ENCODE results near the gene RPS19BP1.
A peak's percentile ranks its signal among the peaks of the same experiment; 100 is the strongest.
"Not testable (repeated sequence)": the region's sequence is repeated elsewhere in the genome, so short reads cannot be mapped to it uniquely, and the experiment has no call there.

Gene RPS19BP1

GRCh38 chr22:39517470-39517869, 15.1 kb downstream of the RPS19BP1 start:
- Histone ChIP-seq H4K20me1 (peaks cover 27 to 76% (median 52%) of the 10 kb centered on the region in 11 experiments), H3K4me2 (peak overlapping the region in 9 of 11 experiments; percentile 84 to 99 (median 93); a peak in 15 of 22 replicates), H3K27me3 (no peaks in the 10 kb centered on the region), H3K4me1 (peaks cover 27 to 56% (median 38%) of the 10 kb centered on the region in 10 experiments), H3K27ac (peak overlapping the region in 2 of 11 experiments; percentile 23 to 100; a peak in 2 of 22 replicates), H3K9me3 (replicated peaks in 1 of 11) (0 out of 22 replicates have a peak, but pooled peaks cover 0 to 6% (median 0%) of the 10 kb centered on the region in 11 experiments), H3K9ac (peak overlapping the region in 5 of 11 experiments; percentile 11 to 100 (median 99); a peak in 5 of 22 replicates), H3K4me3 (no peak overlapping the region), H3K36me3 (peaks cover 62 to 76% (median 71%) of the 10 kb centered on the region in 11 experiments)
- no peak for TF ChIP-seq Cebpa-rat (IDR thresholded peaks at IDR 0.05)

DNA sequence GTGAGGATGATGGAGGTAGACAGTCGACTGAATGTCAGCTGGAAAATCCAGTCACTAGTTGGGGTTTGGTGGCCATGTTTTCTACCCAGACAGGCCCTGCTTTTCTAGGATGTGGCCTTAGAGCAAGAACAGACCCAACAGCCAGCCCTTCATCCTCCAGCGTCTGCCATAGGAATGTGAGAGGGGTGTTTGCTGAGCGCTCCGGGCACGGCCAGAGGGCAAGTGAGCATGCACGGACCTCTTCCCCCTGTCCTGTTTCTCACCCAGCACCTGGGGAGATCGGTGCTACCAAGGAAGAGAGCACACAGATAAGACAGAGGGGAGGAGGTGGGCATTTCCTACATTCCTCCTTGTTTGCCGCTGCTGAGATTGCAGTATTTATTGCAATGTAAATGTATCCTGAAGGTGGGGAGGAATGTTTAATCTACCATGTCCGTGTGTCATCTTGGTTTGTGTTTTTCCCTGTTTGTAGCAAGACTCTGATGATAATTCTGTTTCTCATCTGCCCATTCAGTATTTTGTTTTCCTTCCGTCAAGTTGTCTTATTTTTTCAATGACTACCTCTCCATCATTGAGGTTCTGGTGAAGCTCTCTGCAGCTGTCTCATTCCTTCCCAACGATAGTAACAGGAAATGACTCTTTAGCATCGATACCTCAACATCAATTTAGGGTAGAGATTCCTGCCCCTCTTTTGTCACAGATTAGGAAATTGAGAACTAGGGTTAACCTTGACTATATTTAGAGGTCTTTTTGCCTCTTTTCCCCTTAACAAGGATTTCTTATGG, 17.1 kb downstream of the RPS19BP1 start:
- H3K27me3 ChIP-seq, result no peaks in the 10 kb centered on the region
- no peak for TF ChIP-seq Cebpa-rat (IDR thresholded peaks at IDR 0.05)
- H3K9me3 ChIP-seq (replicated peaks in 1 of 11), result no peaks in the 10 kb centered on the region
- peak overlapping the region in 5 of 11 experiments; percentile 0 to 61 (median 43); a peak in 8 of 22 replicates for H3K4me2 ChIP-seq
- peak overlapping the region in 9 of 11 experiments; percentile 8 to 41 (median 16); a peak in 11 of 22 replicates for H3K9ac ChIP-seq
- no peak overlapping the region for H3K4me3 ChIP-seq
- peaks cover 64 to 78% (median 73%) of the 10 kb centered on the region in 11 experiments for H3K36me3 ChIP-seq
- H4K20me1 ChIP-seq, result peaks cover 10 to 76% (median 52%) of the 10 kb centered on the region in 11 experiments; a peak in 21 of 22 replicates
- peaks cover 19 to 56% (median 35%) of the 10 kb centered on the region in 10 experiments for H3K4me1 ChIP-seq
- no peak overlapping the region for H3K27ac ChIP-seq

GRCh38 chr22:39514373-39514973, 18.1 kb downstream of the RPS19BP1 start:
- H3K4me1 ChIP-seq, result peaks cover 19 to 56% (median 35%) of the 10 kb centered on the region in 10 experiments
- H3K27ac ChIP-seq, result no peak overlapping the region
- peak in 2 of 11 experiments; percentile 17 to 18; a peak in 1 of 22 replicates for TF ChIP-seq Cebpa-rat (IDR thresholded peaks at IDR 0.05)
- no peak overlapping the region for H3K4me3 ChIP-seq
- H3K9ac ChIP-seq, result peak overlapping the region in 6 of 11 experiments; percentile 6 to 41 (median 12); a peak in 4 of 22 replicates
- no peaks in the 10 kb centered on the region for H3K27me3 ChIP-seq
- H3K4me2 ChIP-seq, result peak overlapping the region in 5 of 11 experiments; percentile 16 to 61 (median 43); a peak in 7 of 22 replicates
- peaks cover 74 to 88% (median 83%) of the 10 kb centered on the region in 11 experiments for H3K36me3 ChIP-seq
- peaks cover 15 to 86% (median 61%) of the 10 kb centered on the region in 11 experiments; a peak in 21 of 22 replicates for H4K20me1 ChIP-seq
- H3K9me3 ChIP-seq (replicated peaks in 1 of 11), result no peaks in the 10 kb centered on the region

GRCh38 chr22:39513791-39514190, 18.8 kb downstream of the RPS19BP1 start:
- peak overlapping the region in 1 of 11 experiments; percentile 28; a peak in 1 of 22 replicates for H3K4me2 ChIP-seq
- H3K27me3 ChIP-seq, result no peaks in the 10 kb centered on the region
- H3K4me1 ChIP-seq, result peaks cover 15 to 52% (median 31%) of the 10 kb centered on the region in 10 experiments
- H3K27ac ChIP-seq, result no peak overlapping the region
- no peak for TF ChIP-seq Cebpa-rat (IDR thresholded peaks at IDR 0.05)
- H3K9me3 ChIP-seq (replicated peaks in 1 of 11), result no peaks in the 10 kb centered on the region
- peaks cover 22 to 90% (median 68%) of the 10 kb centered on the region in 11 experiments; a peak in 21 of 22 replicates for H4K20me1 ChIP-seq
- H3K9ac ChIP-seq, result no peak overlapping the region
- H3K36me3 ChIP-seq, result peaks cover 81 to 95% (median 90%) of the 10 kb centered on the region in 11 experiments
- no peak overlapping the region for H3K4me3 ChIP-seq

- H3K4me1 ChIP-seq, result peaks cover 0 to 35% (median 15%) of the 10 kb centered on the region in 10 experiments; a peak in 16 of 20 replicates
- peaks cover 34 to 94% (median 81%) of the 10 kb centered on the region in 11 experiments for H4K20me1 ChIP-seq
- H3K36me3 ChIP-seq, result peaks cover 97 to 100% (median 100%) of the 10 kb centered on the region in 11 experiments
- H3K27ac ChIP-seq, result no peak overlapping the region
- H3K4me3 ChIP-seq, result no peak overlapping the region
- H3K4me2 ChIP-seq, result no peak overlapping the region
- H3K9ac ChIP-seq, result 0 out of 22 replicates have a peak overlapping the region, but pooled peaks of 3 of the 11 experiments have one; percentile 15 to 32 (median 18)
- no peak for TF ChIP-seq Cebpa-rat (IDR thresholded peaks at IDR 0.05)
- H3K9me3 ChIP-seq (replicated peaks in 1 of 11), result no peaks in the 10 kb centered on the region
- no peaks in the 10 kb centered on the region for H3K27me3 ChIP-seq
Measured at GRCh38 chr22:39512026-39512425, 20.5 kb downstream of the RPS19BP1 start.

- no peaks in the 10 kb centered on the region for H3K9me3 ChIP-seq (replicated peaks in 1 of 11)
- TF ChIP-seq Cebpa-rat (IDR thresholded peaks at IDR 0.05), result no peak
- H3K27ac ChIP-seq, result no peak overlapping the region
- peaks cover 38 to 100% (median 88%) of the 10 kb centered on the region in 11 experiments for H4K20me1 ChIP-seq
- H3K4me1 ChIP-seq, result peaks cover 0 to 28% (median 14%) of the 10 kb centered on the region in 10 experiments; a peak in 16 of 20 replicates
- peaks cover 98 to 100% (median 100%) of the 10 kb centered on the region in 11 experiments for H3K36me3 ChIP-seq
- H3K27me3 ChIP-seq, result no peaks in the 10 kb centered on the region
- H3K9ac ChIP-seq, result peak overlapping the region in 5 of 11 experiments; percentile 2 to 32 (median 22); a peak in 2 of 22 replicates
- H3K4me2 ChIP-seq, result no peak overlapping the region
- H3K4me3 ChIP-seq, result no peak overlapping the region
Measured at GRCh38 chr22:39511226-39511625, 21.3 kb downstream of the RPS19BP1 start.

DNA sequence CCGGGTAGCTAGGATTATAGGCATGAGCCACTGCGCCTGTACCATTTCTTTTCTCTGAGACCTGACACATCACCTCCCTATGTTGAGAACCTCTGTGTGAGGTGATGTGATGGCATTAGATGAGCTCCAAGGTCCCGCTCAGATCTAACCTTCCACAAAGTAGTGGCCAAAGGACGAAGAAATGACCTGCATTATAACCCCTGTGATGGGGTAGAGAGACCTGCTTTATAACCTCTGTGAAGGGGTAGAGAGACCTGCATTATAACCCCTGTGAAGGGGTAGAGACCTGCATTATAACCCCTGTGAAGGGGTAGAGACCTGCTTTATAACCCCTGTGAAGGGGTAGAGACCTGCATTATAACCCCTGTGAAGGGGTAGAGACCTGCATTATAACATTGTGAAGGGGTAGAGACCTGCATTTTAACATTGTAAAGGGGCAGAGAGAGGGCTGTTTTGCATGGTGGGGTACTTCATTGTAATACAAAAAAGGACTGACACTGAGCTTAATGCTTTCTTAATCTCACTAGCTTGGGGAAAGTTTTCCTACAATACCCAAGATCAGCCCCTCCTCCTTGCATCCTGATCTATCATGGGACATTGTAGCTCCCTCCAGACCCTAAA, 21.9 kb downstream of the RPS19BP1 start:
- H3K4me3 ChIP-seq, result no peak overlapping the region
- no peak overlapping the region for H3K4me2 ChIP-seq
- peak overlapping the region in 6 of 11 experiments; percentile 2 to 25 (median 11); a peak in 3 of 22 replicates for H3K9ac ChIP-seq
- H3K36me3 ChIP-seq, result peaks cover 98 to 100% (median 100%) of the 10 kb centered on the region in 11 experiments
- no peak overlapping the region for H3K27ac ChIP-seq
- no peaks in the 10 kb centered on the region for H3K27me3 ChIP-seq
- TF ChIP-seq Cebpa-rat (IDR thresholded peaks at IDR 0.05), result no peak
- no peaks in the 10 kb centered on the region for H3K9me3 ChIP-seq (replicated peaks in 1 of 11)
- H3K4me1 ChIP-seq, result peaks cover 0 to 27% (median 15%) of the 10 kb centered on the region in 10 experiments; a peak in 16 of 20 replicates
- H4K20me1 ChIP-seq, result peaks cover 44 to 100% (median 94%) of the 10 kb centered on the region in 11 experiments

- Histone ChIP-seq H3K9me3 (replicated peaks in 1 of 11) (no peaks in the 10 kb centered on the region), H3K27me3 (no peaks in the 10 kb centered on the region), H3K4me3 (no peak overlapping the region), H3K4me2 (no peak overlapping the region), H4K20me1 (peaks cover 39 to 100% (median 90%) of the 10 kb centered on the region in 11 experiments; a peak in 21 of 22 replicates), H3K36me3 (peaks cover 95 to 100% (median 98%) of the 10 kb centered on the region in 11 experiments), H3K4me1 (peaks cover 9 to 29% (median 14%) of the 10 kb centered on the region in 10 experiments), H3K9ac (peak overlapping the region in 5 of 11 experiments; percentile 8 to 42 (median 14); a peak in 2 of 22 replicates), H3K27ac (no peak overlapping the region)
- TF ChIP-seq Cebpa-rat (IDR thresholded peaks at IDR 0.05), result no peak
Measured at GRCh38 chr22:39508393-39508792, 24.2 kb downstream of the RPS19BP1 start.

DNA sequence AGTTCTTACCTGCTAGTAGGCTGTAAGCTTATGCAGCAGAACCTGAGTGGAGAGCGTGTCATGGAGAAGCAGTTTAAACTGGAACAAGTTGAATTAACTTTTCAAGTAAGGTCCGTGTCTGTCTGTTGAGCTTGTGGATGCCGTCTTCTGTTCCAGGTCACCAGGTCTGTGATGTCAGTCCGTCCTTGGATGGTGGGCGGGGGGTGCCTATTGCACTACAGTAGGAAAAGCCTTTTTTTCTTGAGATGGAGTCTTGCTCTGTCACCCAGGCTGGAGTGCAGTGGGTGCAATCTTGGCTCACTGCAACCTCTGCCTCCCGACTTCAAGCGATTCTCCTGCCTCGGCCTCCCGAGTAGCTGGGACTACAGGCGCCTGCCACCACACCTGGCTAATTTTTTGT, 25.5 kb downstream of the RPS19BP1 start:
- Histone ChIP-seq H3K4me1 (peaks cover 13 to 33% (median 18%) of the 10 kb centered on the region in 10 experiments), H4K20me1 (peaks cover 39 to 90% (median 86%) of the 10 kb centered on the region in 11 experiments; a peak in 21 of 22 replicates), H3K36me3 (peaks cover 82 to 87% (median 84%) of the 10 kb centered on the region in 11 experiments), H3K9ac (peak overlapping the region in 1 of 11 experiments; percentile 10; a peak in 2 of 22 replicates)
- H3K27ac ChIP-seq; H3K4me2 ChIP-seq; H3K27me3 ChIP-seq; H3K9me3 ChIP-seq (replicated peaks in 1 of 11); H3K4me3 ChIP-seq: not testable (repeated sequence)

Measured in BLaER1 treated with 17β-estradiol and CSF1 and Interleukin-3, amounts not matched to agents 10 nM and 100 nM (cell line).